ENCODE measurements around the gene TPRX1. TPM values are rescaled to one million over a fixed set of nuclear protein-coding genes. Genes with fewer than 3 reads are reported as not detected.

The TPRX1 gene
- total and polyA plus RNA-seq, 4 experiments from 2014 or later, result not detected

Other genes with a start within 250 kb of the TPRX1 start
- under 1 TPM; 0.53 to 0.79 TPM for gene ZNF541, start 231.4 kb downstream of the TPRX1 start, total RNA-seq
- under 1 TPM in 1 of 2 donors, not detected in 1; 0.09 TPM for gene ZNF541, start 231.4 kb downstream of the TPRX1 start, polyA plus RNA-seq
- gene BICRA, start 195.4 kb downstream of the TPRX1 start, total RNA-seq, result 10 to 100 TPM; 31.7 to 32.9 TPM
- 1 to 10 TPM in 1 of 2 donors, not detected in 1; 2.3 TPM for gene BICRA, start 195.4 kb downstream of the TPRX1 start, polyA plus RNA-seq
- not detected for gene EHD2, start 91.1 kb downstream of the TPRX1 start, total RNA-seq
- not detected for gene EHD2, start 91.1 kb downstream of the TPRX1 start, polyA plus RNA-seq
- gene NOP53, start 59.0 kb downstream of the TPRX1 start, total RNA-seq, result 100 to 1,000 TPM; 863 to 875 TPM
- gene NOP53, start 59.0 kb downstream of the TPRX1 start, polyA plus RNA-seq, result 100 to 1,000 TPM; 156 to 225 TPM
- gene SELENOW, start 25.8 kb downstream of the TPRX1 start, total RNA-seq, result 100 to 1,000 TPM; 116 to 122 TPM
- 100 to 1,000 TPM; 350 to 352 TPM for gene SELENOW, start 25.8 kb downstream of the TPRX1 start, polyA plus RNA-seq
- not detected for gene CRX, start 17.4 kb upstream of the TPRX1 start, total RNA-seq
- not detected for gene CRX, start 17.4 kb upstream of the TPRX1 start, polyA plus RNA-seq
- gene TPRX2, start 54.7 kb upstream of the TPRX1 start, total RNA-seq, result not detected
- not detected for gene TPRX2, start 54.7 kb upstream of the TPRX1 start, polyA plus RNA-seq
- gene SULT2A1, start 81.8 kb upstream of the TPRX1 start, total RNA-seq, result not detected
- gene SULT2A1, start 81.8 kb upstream of the TPRX1 start, polyA plus RNA-seq, result not detected
- gene BSPH1, start 187.6 kb upstream of the TPRX1 start, total RNA-seq, result not detected
- not detected for gene BSPH1, start 187.6 kb upstream of the TPRX1 start, polyA plus RNA-seq
- gene ELSPBP1, start 190.1 kb upstream of the TPRX1 start, total RNA-seq, result not detected
- gene ELSPBP1, start 190.1 kb upstream of the TPRX1 start, polyA plus RNA-seq, result not detected
- not detected for gene CABP5, start 239.5 kb upstream of the TPRX1 start, total RNA-seq
- not detected for gene CABP5, start 239.5 kb upstream of the TPRX1 start, polyA plus RNA-seq